OCI-LY1 (cell line): ENCODE results near the gene PLEKHM3.

Experiments used
- CTCF ChIP-seq: fragments of 200-600 bp; sonication (generic), shearing (Covaris generic); IDR thresholded peaks from 2 replicates; pipeline ENCODE4 v1.5.1; 2017; ENCODE audit warnings: mild to moderate bottlenecking, antibody characterized with exemption, low read length, moderate library complexity, mixed read lengths
- EZH2 ChIP-seq: fragments of 200-600 bp; sonication (generic), shearing (Covaris generic); IDR thresholded peaks from 2 replicates; pipeline ENCODE4 v1.8.0; 2017; ENCODE audit warnings: borderline replicate concordance, mixed run types, mild to moderate bottlenecking, antibody characterized with exemption, low read length, moderate library complexity, mixed read lengths

- TF ChIP-seq CTCF = no peak
- TF ChIP-seq EZH2 = no peak
These were observed 47.0 kb downstream of the PLEKHM3 start for GRCh38 chr2:207978177-207978948.
